AG09309 (cell line): ENCODE measurements around the gene MEGF9.
"Not testable (repeated sequence)": the region's sequence is repeated elsewhere in the genome, so short reads cannot be mapped to it uniquely, and the experiment has no call there.

ENCODE experiments used
- DNase-seq: peaks from one replicate; pipeline ENCODE4 v3.0.0-alpha.2; 2010; ENCODE audit warnings: low read depth
- H3K4me3 ChIP-seq: 2 replicates; pipeline ENCODE4 v1.5.1; 2011; ENCODE audit warnings: mild to moderate bottlenecking, low read depth, low read length, moderate library complexity; ENCODE audit not compliant: control insufficient read depth
- TF ChIP-seq, protein P1 (sequence below): IDR thresholded peaks from 2 replicates; pipeline ENCODE4 v1.5.1; 2011; ENCODE audit warnings: mild to moderate bottlenecking, low read depth, low read length, inconsistent platforms; ENCODE audit not compliant: insufficient read depth, control insufficient read depth; ENCODE audit errors: missing control alignments

The MEGF9 gene

DNA sequence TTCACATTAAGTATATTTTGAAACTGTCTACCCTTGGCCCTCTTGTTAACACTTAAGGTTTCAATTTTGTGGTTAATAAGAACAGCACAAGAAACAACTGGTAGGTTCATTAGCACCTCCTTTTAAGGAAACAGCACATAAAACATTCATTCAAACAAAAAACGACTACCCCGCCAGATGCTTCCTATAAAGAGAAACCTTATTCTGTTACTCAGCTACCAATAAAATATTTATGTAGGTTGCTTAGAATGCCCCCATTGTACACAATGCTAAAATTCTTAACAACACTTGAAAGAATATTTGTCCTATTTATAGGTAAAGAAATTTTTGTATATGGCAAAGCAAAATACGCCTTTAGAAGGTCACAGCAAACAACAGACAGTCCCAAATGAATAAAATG is 157.5 kb downstream of the MEGF9 start:
- TF ChIP-seq, protein P1, sequence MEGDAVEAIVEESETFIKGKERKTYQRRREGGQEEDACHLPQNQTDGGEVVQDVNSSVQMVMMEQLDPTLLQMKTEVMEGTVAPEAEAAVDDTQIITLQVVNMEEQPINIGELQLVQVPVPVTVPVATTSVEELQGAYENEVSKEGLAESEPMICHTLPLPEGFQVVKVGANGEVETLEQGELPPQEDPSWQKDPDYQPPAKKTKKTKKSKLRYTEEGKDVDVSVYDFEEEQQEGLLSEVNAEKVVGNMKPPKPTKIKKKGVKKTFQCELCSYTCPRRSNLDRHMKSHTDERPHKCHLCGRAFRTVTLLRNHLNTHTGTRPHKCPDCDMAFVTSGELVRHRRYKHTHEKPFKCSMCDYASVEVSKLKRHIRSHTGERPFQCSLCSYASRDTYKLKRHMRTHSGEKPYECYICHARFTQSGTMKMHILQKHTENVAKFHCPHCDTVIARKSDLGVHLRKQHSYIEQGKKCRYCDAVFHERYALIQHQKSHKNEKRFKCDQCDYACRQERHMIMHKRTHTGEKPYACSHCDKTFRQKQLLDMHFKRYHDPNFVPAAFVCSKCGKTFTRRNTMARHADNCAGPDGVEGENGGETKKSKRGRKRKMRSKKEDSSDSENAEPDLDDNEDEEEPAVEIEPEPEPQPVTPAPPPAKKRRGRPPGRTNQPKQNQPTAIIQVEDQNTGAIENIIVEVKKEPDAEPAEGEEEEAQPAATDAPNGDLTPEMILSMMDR: no peak
- H3K4me3 ChIP-seq: no peak overlapping the region
- no peak for DNase-seq

DNA sequence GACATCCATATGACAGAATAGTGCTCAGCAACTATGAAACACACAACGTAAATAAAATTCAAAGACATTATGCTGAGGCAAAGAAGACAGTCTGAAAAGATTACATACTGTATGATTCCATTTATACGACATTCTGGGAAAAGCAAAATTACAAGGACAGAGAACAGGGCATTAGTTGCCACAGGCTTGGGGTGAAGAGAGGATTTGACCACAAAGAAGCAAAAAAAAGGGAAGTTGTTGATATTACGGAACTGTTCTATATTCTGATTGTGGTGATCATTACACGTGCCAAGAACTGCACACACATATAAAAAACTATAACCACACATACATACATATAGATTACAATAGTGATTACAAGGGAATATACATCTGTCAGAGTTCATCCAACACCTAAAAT is 158.4 kb downstream of the MEGF9 start:
- no peak for DNase-seq
- TF ChIP-seq, protein P1: no peak
- H3K4me3 ChIP-seq: no peak overlapping the region

DNA sequence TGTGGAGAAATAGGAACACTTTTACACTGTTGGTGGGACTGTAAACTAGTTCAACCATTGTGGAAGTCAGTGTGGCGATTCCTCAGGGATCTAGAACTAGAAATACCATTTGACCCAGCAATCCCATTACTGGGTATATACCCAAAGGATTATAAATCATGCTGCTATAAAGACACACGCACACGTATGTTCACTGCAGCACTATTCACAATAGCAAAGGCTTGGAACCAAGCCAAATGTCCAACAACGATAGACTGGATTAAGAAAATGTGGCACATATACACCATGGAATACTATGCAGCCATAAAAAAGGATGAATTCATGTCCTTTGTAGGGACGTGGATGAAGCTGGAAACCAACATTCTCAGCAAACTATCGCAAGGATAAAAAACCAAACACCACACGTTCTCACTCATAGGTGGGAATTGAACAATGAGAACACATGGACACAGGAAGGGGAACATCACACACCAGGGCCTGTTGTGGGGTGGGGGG is 162.0 kb downstream of the MEGF9 start:
- DNase-seq, H3K4me3 ChIP-seq: not testable (repeated sequence)
